OCI-LY1 (cell line): ENCODE data around the gene CTCFL.

ENCODE experiments used
- H2AFZ ChIP-seq: fragments of 200-600 bp; sonication (generic), shearing (Covaris generic); 2 replicates; pipeline ENCODE4 v1.6.0; 2014; ENCODE audit warnings: antibody characterized with exemption, mild to moderate bottlenecking, low read length
- H3F3A ChIP-seq: fragments of 200-600 bp; sonication (generic), shearing (Covaris generic); 2 replicates; pipeline ENCODE4 v1.6.0; 2014; ENCODE audit warnings: mild to moderate bottlenecking, antibody characterized with exemption, low read length, moderate library complexity; ENCODE audit not compliant: insufficient read depth
- H3K27ac ChIP-seq: fragments of 200-600 bp; sonication (generic); 2 replicates; pipeline ENCODE4 v1.5.1; 2014; ENCODE audit warnings: low read length, mixed run types, mild to moderate bottlenecking, low read depth; ENCODE audit not compliant: poor library complexity, severe bottlenecking
- H3K27me3 ChIP-seq: fragments of 200-600 bp; sonication (generic); 2 replicates; pipeline ENCODE4 v1.6.0; 2014; ENCODE audit warnings: antibody characterized with exemption, mild to moderate bottlenecking, low read length, moderate library complexity; ENCODE audit not compliant: insufficient read depth
- H3K36me3 ChIP-seq: fragments of 200-600 bp; sonication (generic); 2 replicates; pipeline ENCODE4 v1.6.1; 2014; ENCODE audit warnings: mild to moderate bottlenecking, antibody characterized with exemption, low read length, moderate library complexity, mixed read lengths; ENCODE audit not compliant: insufficient read depth
- H3K4me1 ChIP-seq: fragments of 200-600 bp; sonication (generic); 2 replicates; pipeline ENCODE4 v1.5.1; 2014; ENCODE audit warnings: mild to moderate bottlenecking, low read length, moderate library complexity; ENCODE audit not compliant: insufficient read depth, severe bottlenecking
- H3K4me2 ChIP-seq: fragments of 200-600 bp; sonication (generic), shearing (Covaris generic); 2 replicates; pipeline ENCODE4 v1.6.1; 2014; ENCODE audit warnings: low read length
- H3K4me3 ChIP-seq: fragments of 200-600 bp; sonication (generic); 2 replicates; pipeline ENCODE4 v1.5.1; 2014; ENCODE audit warnings: low read length, low read depth, mild to moderate bottlenecking, mixed read lengths; ENCODE audit not compliant: poor library complexity, severe bottlenecking
- H3K79me2 ChIP-seq: fragments of 200-600 bp; shearing (Covaris generic); 2 replicates; pipeline ENCODE4 v1.6.1; 2016; ENCODE audit warnings: mixed run types, low read length, mixed read lengths; ENCODE audit not compliant: insufficient read depth
- H3K9ac ChIP-seq: fragments of 200-600 bp; sonication (generic), shearing (Covaris generic); 2 replicates; pipeline ENCODE4 v1.6.1; 2014; ENCODE audit warnings: mild to moderate bottlenecking, low read length, mixed read lengths
- H3K9me2 ChIP-seq: fragments of 200-600 bp; sonication (generic), shearing (Covaris generic); 2 replicates; pipeline ENCODE4 v1.6.1; 2014; ENCODE audit warnings: low read depth, mild to moderate bottlenecking, low read length, mixed read lengths
- H3K9me3 ChIP-seq: fragments of 200-600 bp; shearing (Covaris generic); 2 replicates; pipeline ENCODE4 v1.6.1; 2014; ENCODE audit warnings: low read length, mixed read lengths
- H4K20me1 ChIP-seq: fragments of 200-600 bp; sonication (generic), shearing (Covaris generic); 2 replicates; pipeline ENCODE4 v1.6.0; 2016; ENCODE audit warnings: mild to moderate bottlenecking, low read length; ENCODE audit not compliant: insufficient read depth
- EZH2 ChIP-seq: fragments of 200-600 bp; sonication (generic), shearing (Covaris generic); IDR thresholded peaks from 2 replicates; pipeline ENCODE4 v1.8.0; 2017; ENCODE audit warnings: borderline replicate concordance, mixed run types, mild to moderate bottlenecking, antibody characterized with exemption, low read length, moderate library complexity, mixed read lengths
- TF ChIP-seq, protein P1 (sequence below): fragments of 200-600 bp; sonication (generic), shearing (Covaris generic); IDR thresholded peaks from 2 replicates; pipeline ENCODE4 v1.5.1; 2017; ENCODE audit warnings: mild to moderate bottlenecking, antibody characterized with exemption, low read length, moderate library complexity, mixed read lengths

CTCFL gene

DNA sequence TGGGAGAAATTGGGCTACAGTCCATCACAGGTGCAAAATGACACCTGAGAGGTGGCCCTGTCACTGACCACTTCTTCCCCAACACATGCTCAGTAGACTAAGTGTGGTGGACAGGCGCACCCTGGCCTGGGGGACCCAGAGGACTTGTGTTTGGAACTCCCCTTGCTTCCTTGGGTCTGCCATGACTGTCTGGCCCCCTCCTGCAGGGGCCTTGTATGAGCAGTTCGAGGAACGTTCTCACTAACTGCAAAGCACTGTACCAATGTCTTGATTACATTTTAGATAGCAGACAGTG is 32.0 kb upstream of the CTCFL start:
- H3K9me2 ChIP-seq = no peaks in the 10 kb centered on the region
- no peak overlapping the region for H3K4me3 ChIP-seq
- H3K27ac ChIP-seq = no peak overlapping the region
- no peaks in the 10 kb centered on the region for H4K20me1 ChIP-seq
- no peak overlapping the region for H2AFZ ChIP-seq
- no peaks in the 10 kb centered on the region for H3F3A ChIP-seq
- no peak overlapping the region for H3K4me2 ChIP-seq
- no peak overlapping the region for H3K9ac ChIP-seq
- no peak for TF ChIP-seq EZH2
- TF ChIP-seq, protein P1, sequence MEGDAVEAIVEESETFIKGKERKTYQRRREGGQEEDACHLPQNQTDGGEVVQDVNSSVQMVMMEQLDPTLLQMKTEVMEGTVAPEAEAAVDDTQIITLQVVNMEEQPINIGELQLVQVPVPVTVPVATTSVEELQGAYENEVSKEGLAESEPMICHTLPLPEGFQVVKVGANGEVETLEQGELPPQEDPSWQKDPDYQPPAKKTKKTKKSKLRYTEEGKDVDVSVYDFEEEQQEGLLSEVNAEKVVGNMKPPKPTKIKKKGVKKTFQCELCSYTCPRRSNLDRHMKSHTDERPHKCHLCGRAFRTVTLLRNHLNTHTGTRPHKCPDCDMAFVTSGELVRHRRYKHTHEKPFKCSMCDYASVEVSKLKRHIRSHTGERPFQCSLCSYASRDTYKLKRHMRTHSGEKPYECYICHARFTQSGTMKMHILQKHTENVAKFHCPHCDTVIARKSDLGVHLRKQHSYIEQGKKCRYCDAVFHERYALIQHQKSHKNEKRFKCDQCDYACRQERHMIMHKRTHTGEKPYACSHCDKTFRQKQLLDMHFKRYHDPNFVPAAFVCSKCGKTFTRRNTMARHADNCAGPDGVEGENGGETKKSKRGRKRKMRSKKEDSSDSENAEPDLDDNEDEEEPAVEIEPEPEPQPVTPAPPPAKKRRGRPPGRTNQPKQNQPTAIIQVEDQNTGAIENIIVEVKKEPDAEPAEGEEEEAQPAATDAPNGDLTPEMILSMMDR = no peak
- H3K27me3 ChIP-seq = peaks cover 14% of the 10 kb centered on the region
- no peaks in the 10 kb centered on the region for H3K36me3 ChIP-seq
- no peaks in the 10 kb centered on the region for H3K9me3 ChIP-seq
- no peaks in the 10 kb centered on the region for H3K79me2 ChIP-seq
- no peaks in the 10 kb centered on the region for H3K4me1 ChIP-seq

DNA sequence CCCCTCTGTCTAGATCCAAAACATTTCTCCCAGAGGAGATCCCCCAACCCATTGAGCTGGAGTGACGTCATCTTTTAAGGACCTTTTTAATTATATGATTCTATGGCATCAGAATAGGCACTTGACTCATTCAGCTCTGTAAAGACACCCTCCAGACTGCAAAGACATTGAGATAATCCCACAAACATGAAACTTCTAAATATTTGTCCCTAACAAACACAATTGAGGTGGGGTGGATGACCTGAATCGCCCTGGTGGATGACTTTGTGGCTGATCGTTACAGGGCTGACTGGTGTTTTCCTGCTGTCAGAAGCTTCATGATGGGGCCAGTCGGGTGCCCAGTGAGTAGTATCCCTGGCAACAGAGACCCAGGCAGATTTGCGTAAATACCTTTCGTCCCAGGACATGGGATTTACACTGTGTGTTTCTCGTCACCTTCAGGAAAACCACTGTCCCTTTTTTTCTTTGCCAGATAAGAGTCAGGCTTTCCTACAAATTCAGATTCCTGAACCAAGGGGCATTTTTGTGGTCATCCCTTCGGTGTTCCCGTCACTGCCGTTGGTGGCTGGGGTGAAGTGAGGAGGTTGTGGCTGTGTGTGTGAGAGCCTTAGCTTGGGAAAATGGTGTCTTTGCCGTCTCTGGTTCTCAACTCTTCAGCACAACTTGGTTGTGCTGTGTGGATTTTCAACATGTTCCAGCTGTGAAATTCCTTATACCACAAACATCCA is 30.7 kb upstream of the CTCFL start:
- no peak overlapping the region for H3K9ac ChIP-seq
- H3K4me3 ChIP-seq = no peak overlapping the region
- no peaks in the 10 kb centered on the region for H3K4me1 ChIP-seq
- no peaks in the 10 kb centered on the region for H3F3A ChIP-seq
- H3K4me2 ChIP-seq = no peak overlapping the region
- H3K9me3 ChIP-seq = no peaks in the 10 kb centered on the region
- H3K36me3 ChIP-seq = no peaks in the 10 kb centered on the region
- H3K9me2 ChIP-seq = no peaks in the 10 kb centered on the region
- TF ChIP-seq, protein P1 = no peak
- no peak for TF ChIP-seq EZH2
- no peaks in the 10 kb centered on the region for H4K20me1 ChIP-seq
- H3K79me2 ChIP-seq = no peaks in the 10 kb centered on the region
- no peak overlapping the region for H2AFZ ChIP-seq
- no peak overlapping the region for H3K27ac ChIP-seq
- H3K27me3 ChIP-seq = peaks cover 14% of the 10 kb centered on the region

DNA sequence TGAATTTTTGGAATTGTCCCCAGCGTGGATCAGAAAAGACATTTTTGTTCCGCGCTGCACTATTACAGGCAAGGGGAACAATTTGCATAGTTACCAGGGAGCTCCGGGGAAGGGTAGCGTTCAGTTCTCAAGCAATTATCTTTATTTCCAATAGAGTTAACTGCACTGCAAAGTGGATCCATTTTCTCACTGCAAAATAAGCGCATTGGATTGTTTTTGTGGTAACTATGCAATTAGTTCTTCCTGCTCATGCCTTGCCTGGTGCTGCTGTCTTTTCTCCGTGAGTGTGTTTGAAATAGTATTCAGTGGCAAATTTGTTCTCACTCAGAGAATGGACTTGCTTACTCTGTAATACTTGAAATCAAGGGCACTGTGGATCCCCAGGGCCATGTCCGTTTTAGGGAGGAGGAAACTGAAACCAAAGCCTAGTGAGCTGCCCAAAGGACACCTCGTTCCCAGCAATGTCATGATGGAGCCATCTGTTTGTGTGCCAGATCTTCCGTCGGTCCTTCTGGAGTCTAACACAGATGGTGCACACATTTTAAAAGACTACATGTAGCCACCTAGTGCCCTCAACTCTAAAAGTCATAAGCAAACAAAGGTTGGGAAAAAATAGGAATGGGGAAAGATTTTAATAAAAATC is 28.6 kb upstream of the CTCFL start:
- Histone ChIP-seq H3K9me2 (no peaks in the 10 kb centered on the region), H3K27me3 (peaks cover 19% of the 10 kb centered on the region), H3K79me2 (no peaks in the 10 kb centered on the region), H3K4me2 (no peak overlapping the region), H3K4me3 (no peak overlapping the region), H3K36me3 (no peaks in the 10 kb centered on the region), H4K20me1 (no peaks in the 10 kb centered on the region), H3K9me3 (no peaks in the 10 kb centered on the region), H2AFZ (no peak overlapping the region), H3K9ac (no peak overlapping the region), H3F3A (no peaks in the 10 kb centered on the region), H3K4me1 (no peaks in the 10 kb centered on the region), H3K27ac (no peak overlapping the region)
- TF ChIP-seq, protein P1 = no peak
- TF ChIP-seq EZH2 = no peak
